T-helper 2 cell treated with Interferon-gamma antibody and Interleukin-4, amounts not matched to agents 100 ng/mL and 5 ng/mL, for 36 hours (primary cell): ENCODE data around the gene SFXN1. TPM values are rescaled to one million over a fixed set of nuclear protein-coding genes. Genes with fewer than 3 reads are reported as not detected.

ENCODE experiments used
- intact Hi-C: fragments of 100-400 bp; cut with micrococcal nuclease; formaldehyde crosslinking; loops from one replicate; pipeline ENCODE4 v1.15.1; 2023
- total RNA-seq: library from RNA; stranded (reverse); gene quantifications from 2 replicates; pipeline ENCODE4 v1.2.3, GENCODE V29; 2022

Gene SFXN1
- total RNA-seq, 1 donor from 2014 or later = 184 TPM

- intact Hi-C loops = loop anchor here (2.0 kb wide), 2 partner anchors 117 to 183 kb away; no protein-coding TSS in a partner anchor
Measured at GRCh38 chr5:175535331-175535730, 57.0 kb downstream of the SFXN1 start.

- intact Hi-C loops = loop anchor here (2.0 kb wide), 2 partner anchors 117 to 183 kb away; no protein-coding TSS in a partner anchor
Measured at GRCh38 chr5:175535796-175536195, 57.4 kb downstream of the SFXN1 start.

- intact Hi-C loops = no loop called here
Measured at GRCh38 chr5:175538576-175538975, 60.2 kb downstream of the SFXN1 start.

DNA sequence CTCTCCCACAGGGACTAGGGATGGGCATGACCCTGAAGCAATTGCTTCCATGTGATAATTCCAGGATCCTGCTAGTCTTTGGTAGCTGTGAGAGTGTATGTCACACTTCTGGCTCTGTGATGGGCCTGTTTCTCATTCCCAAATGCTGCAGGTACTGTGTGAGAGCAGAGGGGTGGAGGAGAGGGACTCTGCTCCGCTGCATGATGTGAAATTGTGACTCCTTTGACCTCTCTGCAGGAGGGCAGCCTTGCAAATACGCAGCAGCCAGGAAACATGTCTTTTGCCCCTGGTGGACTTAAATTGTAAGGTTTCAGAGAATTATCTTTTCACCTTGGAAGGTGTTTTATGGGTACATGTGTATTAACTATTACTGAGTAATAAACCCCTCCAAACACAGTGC lies 61.6 kb downstream of the SFXN1 start:
- intact Hi-C loops = no loop called here

GRCh38 chr5:175541264-175541663 lies 62.9 kb downstream of the SFXN1 start:
- intact Hi-C loops = no loop called here

GRCh38 chr5:175542232-175542965 lies 64.0 kb downstream of the SFXN1 start:
- intact Hi-C loops = no loop called here

- intact Hi-C loops = no loop called here
Measured at GRCh38 chr5:175542966-175543235, 64.5 kb downstream of the SFXN1 start.

DNA sequence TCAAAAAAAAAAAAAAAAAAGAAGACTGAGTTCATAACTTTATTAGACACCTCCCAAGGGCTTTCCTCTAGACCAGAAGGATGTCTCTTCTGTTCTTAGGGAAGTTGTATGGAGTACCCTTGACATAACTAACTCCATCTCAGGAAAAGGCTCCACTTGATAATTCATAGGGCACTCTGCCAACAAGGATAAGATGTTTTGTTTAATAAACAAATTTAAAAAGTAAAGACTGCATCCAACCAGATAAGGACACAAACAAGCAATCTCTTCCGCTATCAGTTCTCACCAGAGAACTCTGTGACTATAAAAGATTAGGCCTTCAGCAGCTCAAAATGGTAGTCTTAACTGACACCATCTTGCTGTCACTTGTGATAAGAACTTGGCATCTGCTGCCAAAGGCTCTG lies 65.8 kb downstream of the SFXN1 start:
- intact Hi-C loops = no loop called here

GRCh38 chr5:175544586-175544985 lies 66.2 kb downstream of the SFXN1 start:
- intact Hi-C loops = no loop called here

GRCh38 chr5:175547842-175548241 lies 69.5 kb downstream of the SFXN1 start:
- intact Hi-C loops = no loop called here

GRCh38 chr5:175548626-175549311 lies 70.4 kb downstream of the SFXN1 start:
- intact Hi-C loops = no loop called here

DNA sequence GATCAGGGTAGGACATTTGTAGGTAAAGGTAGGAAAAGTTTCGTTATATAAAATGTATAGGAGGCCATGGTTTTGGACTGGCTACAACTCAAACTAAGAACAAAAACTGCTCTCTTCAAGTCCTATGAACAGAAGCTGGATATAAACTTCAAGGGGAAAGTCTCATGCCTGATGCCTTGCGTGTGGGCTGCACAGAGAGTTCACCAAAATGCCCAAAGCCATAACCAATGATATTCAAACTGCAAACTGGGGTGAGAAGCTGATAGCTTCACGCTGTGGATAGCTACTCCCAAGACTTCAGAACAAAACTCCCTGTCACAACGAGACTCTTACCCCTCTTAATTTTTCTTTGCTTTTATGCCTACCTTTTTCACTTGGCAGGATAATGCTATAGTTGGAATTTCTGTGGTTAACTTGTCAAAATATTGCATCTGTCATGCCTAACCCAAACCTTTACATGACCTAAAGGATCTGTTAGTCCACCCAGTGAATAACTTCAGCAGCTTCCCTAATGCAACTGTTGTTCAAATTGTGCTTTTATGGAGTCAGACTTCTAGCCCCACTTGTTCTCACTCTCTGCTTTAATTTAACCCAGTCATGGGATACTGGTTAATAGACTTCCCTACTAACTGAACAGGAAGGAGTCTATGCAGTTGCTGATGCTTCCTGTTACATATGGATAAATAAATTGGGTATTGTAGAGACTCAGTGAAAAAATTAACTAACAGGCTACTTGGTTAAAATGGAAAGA lies 71.9 kb downstream of the SFXN1 start:
- intact Hi-C loops = no loop called here

GRCh38 chr5:175551266-175551665 lies 72.9 kb downstream of the SFXN1 start:
- intact Hi-C loops = no loop called here

DNA sequence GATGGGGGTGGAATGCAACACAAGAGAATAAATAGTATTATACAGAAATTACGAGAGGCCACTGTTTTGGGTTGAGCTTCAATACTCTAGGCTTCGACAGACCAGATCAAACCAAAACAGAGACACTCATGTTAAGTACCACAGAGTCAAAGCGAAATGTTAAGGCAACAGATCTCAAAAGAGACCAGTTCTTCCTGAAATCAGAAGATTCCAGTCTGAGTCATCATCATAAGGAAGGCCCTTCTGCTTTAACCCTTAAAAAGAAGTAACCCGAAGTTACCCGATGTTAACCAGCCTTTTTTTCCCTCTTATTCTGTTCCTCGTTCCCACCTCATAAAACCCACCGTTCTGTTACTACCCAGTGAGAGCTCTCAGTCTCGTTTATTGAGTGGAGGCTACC lies 75.9 kb downstream of the SFXN1 start:
- intact Hi-C loops = no loop called here

DNA sequence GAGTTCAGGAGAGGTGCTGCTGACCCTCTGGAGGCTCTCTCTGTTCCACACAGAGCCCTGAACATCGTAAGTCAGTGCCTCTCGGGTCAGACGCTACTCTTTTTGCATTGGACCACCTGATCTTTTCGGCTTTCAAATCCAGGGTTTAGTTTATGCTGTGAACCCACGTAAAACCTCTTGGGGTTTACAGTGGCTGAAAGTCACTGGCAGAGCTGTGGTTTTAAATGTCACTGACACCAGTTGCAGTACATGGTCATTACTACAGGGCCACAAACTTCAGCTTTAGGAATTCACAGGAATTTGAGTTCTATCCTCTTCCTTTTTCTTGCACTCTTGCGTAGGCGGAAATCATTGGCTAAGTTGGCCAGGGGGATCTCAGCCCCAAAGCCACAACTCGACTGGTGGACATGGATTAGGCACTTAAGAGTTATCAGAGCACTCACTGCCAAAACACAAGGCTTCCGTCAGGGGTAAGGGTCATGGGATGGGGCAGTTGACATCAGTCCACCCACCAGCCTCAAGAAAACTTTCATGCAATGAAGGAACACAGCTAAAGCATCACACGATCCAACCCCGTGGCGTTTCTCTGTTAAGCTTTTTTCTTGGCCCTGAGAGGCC lies 76.9 kb downstream of the SFXN1 start:
- intact Hi-C loops = no loop called here

DNA sequence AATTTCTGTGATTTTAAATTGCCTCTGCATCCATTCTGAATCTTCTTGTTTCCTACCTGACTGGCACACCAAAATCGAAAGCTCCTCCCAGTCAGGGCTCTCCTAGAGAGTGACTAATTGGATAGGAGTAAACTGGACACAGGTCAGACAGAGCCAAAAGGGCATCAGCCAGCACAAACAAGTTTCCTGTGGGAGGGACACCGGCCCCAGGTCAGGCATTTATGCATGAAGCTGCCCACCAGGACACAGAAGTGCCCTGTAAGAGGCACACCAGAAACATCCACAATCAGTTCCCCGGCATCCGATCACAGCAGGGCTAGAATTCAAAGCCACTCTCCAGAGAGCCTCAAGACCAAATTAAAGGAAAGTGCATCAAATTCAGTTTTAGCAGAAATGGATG lies 78.4 kb downstream of the SFXN1 start:
- intact Hi-C loops = no loop called here

- intact Hi-C loops = no loop called here
Measured at GRCh38 chr5:175557778-175558177, 79.4 kb downstream of the SFXN1 start.

GRCh38 chr5:175558801-175559480 lies 80.6 kb downstream of the SFXN1 start:
- intact Hi-C loops = no loop called here

- intact Hi-C loops = no loop called here
Measured at GRCh38 chr5:175560011-175560410, 81.7 kb downstream of the SFXN1 start.

- intact Hi-C loops = no loop called here
Measured at GRCh38 chr5:175561085-175561484, 82.7 kb downstream of the SFXN1 start.

- intact Hi-C loops = no loop called here
Measured at GRCh38 chr5:175564716-175565115, 86.4 kb downstream of the SFXN1 start.
